GM12801 (cell line): Measurements from ENCODE around the gene FAM110D.

Source experiments
- TF ChIP-seq, protein P1 (sequence below): IDR thresholded peaks from one replicate; pipeline ENCODE4 v1.5.1; 2011; ENCODE audit warnings: control low read depth; ENCODE audit not compliant: insufficient read length; ENCODE audit errors: extremely low read depth

FAM110D gene

DNA sequence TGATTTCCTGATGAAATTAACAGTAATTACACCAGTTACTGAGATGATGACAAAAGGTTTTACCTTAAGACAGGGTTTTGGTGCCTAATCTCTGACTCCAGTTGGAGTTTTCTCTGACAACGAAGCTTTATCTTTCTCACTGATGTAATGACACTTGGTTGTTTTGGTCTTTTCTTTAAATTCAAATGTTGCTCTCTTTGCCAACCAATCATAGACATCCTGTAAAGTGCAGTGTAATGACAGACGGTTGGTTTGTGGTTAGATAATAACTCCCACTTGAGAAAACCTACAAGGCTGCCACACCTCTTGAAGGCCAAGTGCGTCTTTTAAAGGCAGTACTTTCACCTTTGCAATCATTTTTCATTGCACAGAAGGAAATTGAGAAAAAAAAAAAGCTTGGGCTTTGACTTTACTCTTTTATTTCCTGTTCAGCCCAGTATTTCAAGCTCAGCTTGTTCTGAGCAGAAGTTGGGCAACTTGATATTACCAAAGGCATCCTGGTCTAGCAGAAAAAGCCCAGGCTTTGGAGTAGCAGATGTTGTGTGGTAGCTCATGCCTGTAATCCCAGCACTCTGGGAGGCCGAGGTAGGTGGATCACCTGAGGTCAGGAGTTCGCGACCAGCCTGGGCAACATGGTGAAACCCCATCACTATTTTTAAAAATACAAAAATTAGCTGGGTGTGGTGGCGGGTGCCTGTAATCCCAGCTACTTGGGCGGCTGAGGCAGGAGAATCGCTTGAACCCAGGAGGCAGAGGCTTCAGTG is 32.4 kb upstream of the FAM110D start:
- TF ChIP-seq, protein P1, sequence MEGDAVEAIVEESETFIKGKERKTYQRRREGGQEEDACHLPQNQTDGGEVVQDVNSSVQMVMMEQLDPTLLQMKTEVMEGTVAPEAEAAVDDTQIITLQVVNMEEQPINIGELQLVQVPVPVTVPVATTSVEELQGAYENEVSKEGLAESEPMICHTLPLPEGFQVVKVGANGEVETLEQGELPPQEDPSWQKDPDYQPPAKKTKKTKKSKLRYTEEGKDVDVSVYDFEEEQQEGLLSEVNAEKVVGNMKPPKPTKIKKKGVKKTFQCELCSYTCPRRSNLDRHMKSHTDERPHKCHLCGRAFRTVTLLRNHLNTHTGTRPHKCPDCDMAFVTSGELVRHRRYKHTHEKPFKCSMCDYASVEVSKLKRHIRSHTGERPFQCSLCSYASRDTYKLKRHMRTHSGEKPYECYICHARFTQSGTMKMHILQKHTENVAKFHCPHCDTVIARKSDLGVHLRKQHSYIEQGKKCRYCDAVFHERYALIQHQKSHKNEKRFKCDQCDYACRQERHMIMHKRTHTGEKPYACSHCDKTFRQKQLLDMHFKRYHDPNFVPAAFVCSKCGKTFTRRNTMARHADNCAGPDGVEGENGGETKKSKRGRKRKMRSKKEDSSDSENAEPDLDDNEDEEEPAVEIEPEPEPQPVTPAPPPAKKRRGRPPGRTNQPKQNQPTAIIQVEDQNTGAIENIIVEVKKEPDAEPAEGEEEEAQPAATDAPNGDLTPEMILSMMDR: no peak

DNA sequence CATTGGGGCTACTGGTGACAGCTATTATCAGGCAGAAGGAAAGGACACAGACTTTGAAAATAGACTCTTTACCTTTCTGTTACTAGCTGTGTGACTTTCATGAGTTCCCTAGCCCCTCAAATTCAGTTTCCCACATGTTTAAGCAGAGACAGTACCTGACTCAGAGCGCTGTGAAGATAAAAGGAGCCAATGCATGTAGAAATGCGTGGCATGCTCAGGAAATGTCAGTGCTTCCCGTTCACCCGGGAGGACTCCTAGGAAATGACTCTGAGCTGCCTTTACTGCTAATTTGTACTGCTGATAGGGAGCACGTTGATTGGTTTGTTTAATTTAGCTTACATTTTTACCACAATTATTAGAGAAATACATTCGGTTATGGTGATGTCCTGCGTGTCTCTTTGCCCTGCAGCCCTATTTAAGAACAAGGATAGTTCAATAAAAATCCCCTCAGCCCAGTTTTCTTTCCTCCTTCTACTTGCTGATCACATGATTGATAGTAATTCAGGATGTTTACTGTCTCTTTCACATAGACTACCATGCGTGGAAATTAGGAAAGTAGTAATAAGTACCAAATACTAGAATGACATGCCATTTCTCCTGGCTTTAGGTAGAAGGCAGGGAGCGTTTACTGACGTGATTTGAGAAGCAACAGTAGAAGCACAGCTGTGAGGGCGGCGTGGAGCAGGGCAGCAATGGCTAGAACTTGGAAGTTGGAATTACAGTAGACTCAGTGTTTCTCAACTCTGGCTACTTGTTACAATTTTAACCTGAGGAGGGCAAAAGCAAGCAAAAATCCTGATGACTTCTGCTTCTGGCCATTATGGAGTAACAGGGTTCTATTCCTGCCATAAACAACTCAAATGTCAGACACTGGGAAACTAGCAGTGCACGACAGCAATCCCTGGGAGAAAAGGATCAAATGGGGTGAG is 31.4 kb upstream of the FAM110D start:
- TF ChIP-seq, protein P1: no peak

DNA sequence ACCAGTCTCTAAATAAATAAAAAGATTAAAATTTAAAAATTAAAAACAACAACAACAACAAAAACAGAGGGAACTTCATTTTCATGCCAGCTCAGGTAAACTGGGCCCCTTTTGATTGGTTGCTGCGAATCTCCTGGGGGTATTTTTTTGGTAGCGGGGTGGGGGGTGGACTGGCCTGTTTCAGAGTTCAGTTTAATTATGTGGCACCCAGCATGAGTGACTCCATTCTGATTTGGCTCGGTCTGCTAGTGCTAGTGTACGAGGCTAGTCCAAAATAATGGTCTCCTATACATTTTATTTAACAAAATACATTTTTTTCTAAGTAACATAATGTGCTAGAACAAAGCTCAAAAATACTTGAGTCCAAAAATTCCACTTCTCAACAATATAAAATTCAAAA is 29.1 kb upstream of the FAM110D start:
- TF ChIP-seq, protein P1: no peak

DNA sequence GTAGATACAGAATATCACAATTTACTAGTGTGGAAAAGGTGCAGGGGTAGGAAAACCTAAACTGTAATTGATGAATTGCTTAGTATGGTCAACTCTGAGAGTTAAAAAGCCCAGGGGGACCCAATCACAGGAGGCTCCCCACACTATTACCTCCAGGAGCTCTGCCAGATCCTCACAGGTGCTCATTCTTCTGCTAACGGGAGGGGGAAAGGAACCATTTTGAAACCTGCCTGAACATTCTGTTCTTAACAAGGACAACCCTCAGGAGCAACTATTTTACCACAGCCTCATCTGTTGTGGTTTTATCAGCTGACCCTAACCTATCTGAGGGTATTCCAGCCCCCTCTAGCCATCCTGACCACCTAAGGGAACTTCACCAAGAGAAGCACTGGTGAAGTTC is 28.2 kb upstream of the FAM110D start:
- TF ChIP-seq, protein P1: no peak

DNA sequence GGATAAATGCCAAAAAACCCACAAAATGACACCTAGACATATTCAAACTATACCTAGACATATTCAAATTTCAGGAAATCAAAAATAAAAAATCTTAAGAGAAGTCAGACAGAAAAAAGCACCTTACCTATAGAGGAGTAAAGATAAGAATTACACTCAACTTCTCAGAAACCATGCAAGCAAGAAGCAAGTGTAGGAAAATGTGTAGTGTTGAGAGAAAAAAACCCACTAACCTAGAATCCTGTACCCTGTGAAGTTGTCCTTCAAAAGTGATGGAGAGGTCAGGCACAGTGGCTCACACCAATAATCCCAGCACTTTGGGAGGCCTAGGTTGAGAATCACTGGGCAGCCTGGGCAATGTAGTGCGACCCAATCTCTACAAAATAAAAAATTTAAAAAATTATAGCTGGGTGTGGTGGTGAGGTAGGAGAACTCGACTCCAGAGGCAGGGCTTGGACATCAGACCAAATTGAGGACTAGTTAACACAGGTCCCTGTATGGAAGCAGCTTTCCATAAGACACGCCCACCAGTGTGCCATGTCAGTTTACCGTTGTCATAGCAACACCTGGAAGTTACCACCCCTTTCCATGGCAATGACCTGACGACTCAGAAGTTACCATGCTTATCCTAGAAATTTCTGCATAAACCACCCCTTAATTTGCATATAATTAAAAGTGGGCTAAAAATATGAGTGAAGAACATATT is 26.6 kb upstream of the FAM110D start:
- TF ChIP-seq, protein P1: no peak

DNA sequence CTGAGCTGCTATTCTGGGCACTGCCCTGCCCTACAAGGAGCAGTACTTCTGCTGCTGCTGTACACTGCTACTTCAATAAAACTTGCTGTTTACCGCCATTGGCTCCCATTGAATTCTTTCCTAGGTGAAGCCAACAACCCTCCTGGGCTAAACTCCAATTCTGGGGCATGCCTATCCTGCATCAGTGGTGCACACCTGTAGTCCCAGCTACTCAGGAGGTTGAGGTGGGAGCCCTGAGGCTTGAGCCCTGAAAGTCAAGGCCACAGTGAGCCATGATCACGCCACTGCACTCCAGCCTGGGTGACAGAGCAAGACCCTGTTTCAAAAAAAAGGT is 26.1 kb upstream of the FAM110D start:
- TF ChIP-seq, protein P1: no peak

DNA sequence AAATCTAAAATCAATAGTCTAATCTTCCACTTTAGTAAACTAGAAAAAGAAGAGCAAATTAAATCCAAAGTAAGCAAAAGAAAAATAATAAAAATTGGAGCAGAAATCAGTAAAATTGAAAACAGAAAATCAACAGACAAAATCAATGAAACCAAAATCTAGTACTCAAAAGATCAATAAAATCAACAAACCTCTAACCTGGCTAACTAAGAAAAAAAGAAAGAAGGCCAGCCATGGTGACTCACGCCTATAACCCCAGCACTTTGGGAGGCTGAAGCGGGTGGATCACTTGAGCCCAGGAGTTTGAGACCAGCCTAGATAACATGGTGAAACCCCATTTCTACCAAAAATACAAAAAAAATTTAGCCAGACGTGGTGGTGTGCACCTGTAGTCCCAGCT is 24.4 kb upstream of the FAM110D start:
- TF ChIP-seq, protein P1: no peak
